HepG2 (cell line): Measurements from ENCODE around the gene GRAMD1A. TPM values are rescaled to one million over a fixed set of nuclear protein-coding genes. Genes with fewer than 3 reads are reported as not detected.

Experiments
- ATF6 ChIP-seq: sonication (generic); formaldehyde crosslinking; conservative IDR thresholded peaks from 2 replicates; pipeline ENCODE4 v1.4.0; 2020; ENCODE audit warnings: missing genetic modification reagents
- DMTF1 ChIP-seq: sonication (generic); formaldehyde crosslinking; IDR thresholded peaks from 2 replicates; pipeline ENCODE4 v1.4.0; 2020; ENCODE audit warnings: mild to moderate bottlenecking, missing genetic modification reagents
- EEA1 ChIP-seq: sonication (generic); formaldehyde crosslinking; IDR thresholded peaks from 2 replicates; pipeline ENCODE4 v1.5.1; 2020; ENCODE audit warnings: mild to moderate bottlenecking, missing genetic modification reagents, borderline replicate concordance
- FOSL2 ChIP-seq: sonication (generic); formaldehyde crosslinking; IDR thresholded peaks from 2 replicates; pipeline ENCODE4 v1.4.0; 2020; ENCODE audit warnings: missing genetic modification reagents
- FOXP1 ChIP-seq, 2 experiments: fragments of 450-650 bp in 1 of 2; IDR thresholded peaks; 2 replicates each; pipeline ENCODE4 v1.6.1; 2017 to 2018; ENCODE audit warnings: antibody characterized with exemption in 1 of 2
- IRX3 ChIP-seq: sonication (generic); formaldehyde crosslinking; IDR thresholded peaks from 2 replicates; pipeline ENCODE4 v1.8.1; 2023; ENCODE audit warnings: mild to moderate bottlenecking, low read depth, missing genetic modification reagents, borderline replicate concordance
- MLXIP ChIP-seq: sonication (generic); formaldehyde crosslinking; IDR thresholded peaks from 2 replicates; pipeline ENCODE4 v1.9.0; 2021; ENCODE audit warnings: missing genetic modification reagents, borderline replicate concordance
- NKX3-1 ChIP-seq: sonication (generic); formaldehyde crosslinking; IDR thresholded peaks from 2 replicates; pipeline ENCODE4 v1.5.0; 2020; ENCODE audit warnings: missing genetic modification reagents
- POLR2AphosphoS5 ChIP-seq: IDR thresholded peaks from 2 replicates; pipeline ENCODE4 v1.6.1; 2012; ENCODE audit warnings: low read depth, low read length
- RXRA ChIP-seq: sonication (generic); formaldehyde crosslinking; IDR thresholded peaks from 2 replicates; pipeline ENCODE4 v1.5.1; 2020; ENCODE audit warnings: missing genetic modification reagents
- SMARCE1 ChIP-seq: fragments of 450-650 bp; IDR thresholded peaks from 2 replicates; pipeline ENCODE4 v1.6.1; 2017; ENCODE audit warnings: borderline replicate concordance
- ZNF414 ChIP-seq: sonication (generic); formaldehyde crosslinking; IDR thresholded peaks from 2 replicates; pipeline ENCODE4 v1.5.0; 2020; ENCODE audit warnings: missing genetic modification reagents
- ZNF616 ChIP-seq: sonication (generic); formaldehyde crosslinking; IDR thresholded peaks from 2 replicates; pipeline ENCODE4 v1.5.0; 2020; ENCODE audit warnings: low read depth, mild to moderate bottlenecking, missing genetic modification reagents
- ZNF674 ChIP-seq: sonication (generic); formaldehyde crosslinking; IDR thresholded peaks from 2 replicates; pipeline ENCODE4 v1.5.0; 2020; ENCODE audit warnings: low read depth, mild to moderate bottlenecking, missing genetic modification reagents
- ZNF691 ChIP-seq: sonication (generic); formaldehyde crosslinking; IDR thresholded peaks from 2 replicates; pipeline ENCODE4 v1.4.0; 2020; ENCODE audit warnings: missing genetic modification reagents, low read depth, mild to moderate bottlenecking, borderline replicate concordance
- ZNF770 ChIP-seq: sonication (generic); formaldehyde crosslinking; IDR thresholded peaks from 2 replicates; pipeline ENCODE4 v1.5.0; 2020; ENCODE audit warnings: mild to moderate bottlenecking, missing genetic modification reagents
- ZNF772 ChIP-seq: sonication (generic); formaldehyde crosslinking; IDR thresholded peaks from 2 replicates; pipeline ENCODE4 v1.5.0; 2020; ENCODE audit warnings: mild to moderate bottlenecking, missing genetic modification reagents
- polyA plus RNA-seq, 8 experiments: library from polyadenylated mRNA; depleted of rRNA in 3 of 8; stranded (reverse) in 7 of 8; unstranded in 1 of 8; fragments of >200 nt; fragmentation: Illumina TruSeq in 4 of 8; extraction: Trizol in 4 of 8; gene quantifications; 2 replicates each; pipeline versions ENCODE4 v1.2.1 to v1.2.3, GENCODE V29; 2011 to 2016; ENCODE audit warnings: low read depth in 4 of 8, missing spikeins in 1 of 8, mixed read lengths in 1 of 8; ENCODE audit not compliant: insufficient read depth in 1 of 8
- total RNA-seq, 5 experiments: library from RNA; depleted of rRNA; stranded (reverse); fragments of >200 nt; fragmentation: Illumina TruSeq; extraction: Trizol; gene quantifications; 2 replicates each; pipeline ENCODE4 v1.2.3, GENCODE V29; 2016; ENCODE audit warnings: low read depth in 1 of 5

The GRAMD1A gene
- total and polyA plus RNA-seq, 2 of the 13 experiments (the other 11 are each of a cell fraction or from before 2014, with no cell fraction given): 14.7 to 181 TPM

GRCh38 chr19:34961775-34962686 is 38.1 kb upstream of the GRAMD1A start (continued):
- TF ChIP-seq ZNF414 (no peak), MLXIP (CRISPR knock-in tag) (no peak), FOXP1 (IDR thresholded peaks at IDR 0.05) (0 out of 2 replicates have a peak, but pooled peaks have one; percentile 16), FOXP1 (CRISPR knock-in tag; IDR thresholded peaks at IDR 0.05) (peak; percentile 62; the same call in 1 of the 2 replicates), SMARCE1 (no peak), ZNF772 (CRISPR knock-in tag) (no peak), RXRA (CRISPR knock-in tag) (no peak), ZNF616 (CRISPR knock-in tag) (no peak), IRX3 (CRISPR knock-in tag) (no peak), EEA1 (no peak), FOSL2 (CRISPR knock-in tag) (peak; percentile 41; the same call in 1 of the 2 replicates), ZNF674 (CRISPR knock-in tag) (no peak), NKX3-1 (CRISPR knock-in tag) (no peak), ZNF770 (CRISPR knock-in tag) (no peak), ATF6 (CRISPR knock-in tag) (no peak), ZNF691 (CRISPR knock-in tag) (0 out of 2 replicates have a peak, but pooled peaks have one; percentile 34), POLR2AphosphoS5 (no peak), DMTF1 (CRISPR knock-in tag) (no peak)
